ENCODE data around the gene CAT.

Gene CAT

DNA sequence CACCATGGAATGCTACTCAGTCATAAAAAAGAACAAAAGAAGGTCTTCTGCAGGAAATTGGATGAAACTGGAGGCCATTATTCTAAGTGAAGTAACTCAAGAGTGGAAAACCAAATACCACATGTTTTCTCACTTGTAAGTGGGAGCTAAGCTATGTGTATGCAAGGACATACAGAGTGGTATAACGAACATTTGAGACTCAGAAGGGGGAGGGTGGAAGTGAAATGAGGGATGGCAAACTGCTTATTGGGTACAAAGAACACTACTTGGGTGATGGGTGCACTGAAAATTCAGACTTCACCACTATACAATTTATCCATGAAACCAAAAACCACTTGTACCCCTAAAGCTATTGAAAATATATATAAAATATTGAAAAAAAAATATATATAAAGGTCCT lies 13.4 kb upstream of the CAT start:
- no peak for DNase-seq (ENCODE audit: low read depth in 2 of 2)

GRCh38 chr11:34425867-34426266 lies 12.9 kb upstream of the CAT start:
- no peak for DNase-seq (ENCODE audit: low read depth in 2 of 2)

DNA sequence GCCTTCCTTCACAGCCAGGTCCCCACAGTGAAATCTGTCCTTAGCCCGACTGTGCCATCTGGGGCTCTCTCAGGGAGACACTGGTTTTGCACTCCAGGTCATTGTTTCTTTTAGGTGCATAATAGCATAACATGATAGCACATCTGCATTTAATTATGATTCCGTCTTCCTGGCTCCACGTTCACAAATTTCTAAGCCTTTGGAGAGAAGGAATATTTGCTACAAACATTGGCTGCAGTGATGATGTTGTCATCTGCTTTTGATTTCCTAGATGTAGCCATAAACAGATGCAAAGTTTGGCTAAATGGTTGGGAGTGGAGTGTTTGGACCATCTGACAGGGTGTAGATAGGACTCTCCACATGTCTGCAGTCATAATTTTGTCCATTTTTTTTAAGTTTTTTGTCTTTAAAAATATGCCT lies 12.0 kb upstream of the CAT start:
- DNase-seq (ENCODE audit: low read depth in 2 of 2) = no peak

DNA sequence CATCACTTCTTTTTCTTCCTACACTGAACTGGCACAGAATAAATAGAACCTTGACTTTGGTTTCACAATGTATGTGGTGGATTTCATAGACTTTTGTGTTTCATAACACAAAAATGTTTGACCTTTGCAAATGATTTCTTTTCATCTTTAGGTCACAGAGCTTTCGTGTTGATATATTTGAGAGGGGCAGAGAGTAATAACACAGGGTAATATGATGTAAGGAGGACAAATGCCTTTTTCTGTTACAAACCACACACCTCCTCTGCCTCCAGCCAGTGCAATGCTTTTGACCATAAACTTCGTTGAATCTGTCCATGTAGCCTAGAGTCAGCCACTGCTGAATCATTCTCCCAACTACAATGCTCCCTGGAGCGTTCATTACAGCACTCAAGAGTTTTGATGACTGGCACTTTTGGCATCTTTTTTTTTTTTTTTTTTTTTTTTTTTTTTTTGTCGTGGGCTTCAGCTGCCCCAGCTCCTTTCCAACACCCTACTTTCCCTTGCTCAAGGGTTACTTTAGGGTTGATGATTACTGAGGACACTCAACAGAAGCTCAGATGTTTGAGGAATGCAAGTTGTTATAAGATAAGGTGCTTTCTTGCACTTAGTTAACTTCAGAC lies 11.4 kb upstream of the CAT start:
- no peak for DNase-seq (ENCODE audit: low read depth in 2 of 2)

DNA sequence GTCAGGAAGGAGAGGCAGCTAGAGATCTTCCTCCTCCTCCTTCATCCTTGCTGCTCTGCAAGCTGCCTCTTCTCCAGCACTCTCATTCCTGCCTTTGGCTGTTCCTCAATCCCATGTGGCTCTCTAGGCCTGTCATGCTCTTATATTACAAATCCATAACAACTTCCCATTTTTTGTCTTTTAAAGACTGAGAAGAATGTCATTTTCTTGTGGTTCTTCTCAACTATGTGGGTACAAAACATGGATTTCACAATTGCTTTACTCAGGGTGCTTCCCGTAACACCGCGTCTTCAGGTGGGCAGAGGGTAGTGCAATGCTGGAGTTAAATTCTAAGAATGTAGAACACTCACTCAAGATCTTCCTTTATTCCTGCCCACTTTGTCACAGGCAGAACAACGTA lies 6.8 kb upstream of the CAT start:
- no peak for DNase-seq (ENCODE audit: low read depth in 2 of 2)

GRCh38 chr11:34432822-34433221 lies 5.9 kb upstream of the CAT start:
- DNase-seq (ENCODE audit: low read depth in 2 of 2) = no peak

DNA sequence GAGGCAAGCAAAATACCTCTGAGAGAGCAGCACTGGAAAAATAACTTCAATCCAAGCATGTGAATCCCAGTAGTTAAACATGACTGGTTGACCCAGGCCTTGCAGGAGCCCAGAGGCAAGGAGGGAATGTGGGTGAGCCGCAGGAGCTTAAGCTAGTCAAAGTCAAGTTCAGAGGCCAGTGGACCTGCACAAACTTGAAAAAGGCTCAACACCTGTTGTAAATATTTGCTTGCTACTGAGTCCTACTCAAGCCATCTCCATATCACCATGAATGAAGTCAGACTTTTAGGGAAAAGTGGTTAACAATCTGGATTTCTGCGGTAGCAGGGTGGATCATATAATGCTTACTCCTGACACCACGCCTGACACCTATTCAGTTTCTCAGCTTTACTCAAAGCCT lies 4.8 kb upstream of the CAT start:
- no peak for DNase-seq (ENCODE audit: low read depth in 2 of 2)

GRCh38 chr11:34437224-34438125 lies 1.3 kb upstream of the CAT start:
- no peak for DNase-seq (ENCODE audit: low read depth in 2 of 2)

GRCh38 chr11:34439610-34440198 lies 970 bp downstream of the CAT start:
- DNase-seq (ENCODE audit: low read depth in 2 of 2) = no peak

- DNase-seq (ENCODE audit: low read depth in 2 of 2) = no peak
These were observed 3.1 kb downstream of the CAT start for GRCh38 chr11:34441814-34442213.

DNA sequence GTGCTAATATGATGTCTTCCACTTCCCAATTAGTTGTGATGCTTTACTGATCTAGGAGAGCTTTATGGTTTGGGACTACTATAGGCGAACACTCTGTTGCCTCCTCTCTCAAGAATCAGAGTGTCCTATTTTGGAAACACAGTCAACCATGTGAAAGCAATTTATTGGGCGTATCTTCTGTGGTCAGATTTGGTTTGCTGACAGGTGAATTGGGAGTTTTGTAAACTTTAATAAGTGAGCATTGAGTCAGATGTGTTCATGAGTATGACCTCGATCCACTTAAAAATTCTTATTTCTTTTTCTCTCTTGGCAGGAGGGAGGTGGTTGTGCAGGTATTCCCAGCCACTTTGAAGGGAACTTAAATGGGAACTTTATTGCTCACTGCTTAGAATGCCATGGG lies 4.4 kb downstream of the CAT start:
- DNase-seq (ENCODE audit: low read depth in 2 of 2) = no peak

GRCh38 chr11:34444428-34444827 lies 5.7 kb downstream of the CAT start:
- no peak for DNase-seq (ENCODE audit: low read depth in 2 of 2)

DNA sequence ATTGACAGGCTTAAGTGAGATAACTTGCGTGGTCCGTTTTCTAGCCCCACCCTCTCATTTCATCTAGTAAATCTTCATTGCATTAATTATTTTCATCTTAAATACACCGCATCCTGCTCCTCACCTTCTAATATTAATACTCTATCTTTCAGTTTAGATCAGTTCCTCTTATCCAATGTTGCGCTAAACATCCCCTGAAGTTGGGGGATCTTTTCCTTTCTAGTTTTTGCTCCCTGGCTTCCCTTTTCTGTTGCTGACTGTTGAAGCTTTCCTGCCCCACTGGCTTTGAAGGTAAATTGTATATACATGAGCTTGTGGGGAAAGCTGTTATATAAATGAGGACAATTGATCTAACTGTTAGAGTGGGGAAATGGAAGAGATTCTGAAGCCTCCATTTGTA lies 7.2 kb downstream of the CAT start:
- no peak for DNase-seq (ENCODE audit: low read depth in 2 of 2)

DNA sequence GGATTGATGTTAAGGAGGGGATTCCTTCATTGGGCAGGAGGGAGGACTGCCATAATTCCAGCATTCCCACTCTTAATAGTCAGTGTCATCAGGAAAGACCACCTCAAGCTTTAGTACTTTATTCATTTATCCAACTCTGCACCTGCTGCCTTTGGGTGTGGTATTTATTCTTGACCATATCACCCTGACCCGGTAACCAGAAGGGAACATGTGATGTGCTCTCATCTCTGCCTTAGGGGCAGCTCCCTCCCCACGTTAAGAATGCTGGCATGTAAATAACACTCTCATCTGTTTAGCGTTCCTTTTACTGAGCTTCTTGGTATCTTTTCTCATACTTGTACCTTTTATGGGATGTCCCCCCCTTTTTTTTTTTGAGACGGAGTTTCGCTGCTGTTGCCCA lies 7.7 kb downstream of the CAT start:
- no peak for DNase-seq (ENCODE audit: low read depth in 2 of 2)

DNA sequence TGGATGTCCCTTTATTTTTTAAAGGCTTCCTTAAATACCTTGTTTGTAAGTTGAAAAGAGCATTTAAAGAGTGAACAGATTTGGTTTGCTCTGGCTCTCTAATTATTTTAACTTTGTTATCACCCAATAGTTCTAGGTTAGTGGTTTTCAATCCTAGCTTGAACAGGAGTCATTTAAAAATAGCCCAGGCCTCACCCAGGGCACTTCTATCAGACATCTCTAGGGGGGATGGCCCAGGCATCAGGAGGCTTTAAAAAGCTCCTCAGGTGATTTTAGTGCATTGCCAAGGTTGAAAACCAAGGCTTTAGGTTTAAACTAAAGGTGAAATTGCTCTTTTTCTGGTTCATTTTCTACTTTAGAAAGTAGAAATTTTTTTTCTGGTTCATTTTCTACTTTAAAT lies 8.3 kb downstream of the CAT start:
- DNase-seq (ENCODE audit: low read depth in 2 of 2) = no peak

DNA sequence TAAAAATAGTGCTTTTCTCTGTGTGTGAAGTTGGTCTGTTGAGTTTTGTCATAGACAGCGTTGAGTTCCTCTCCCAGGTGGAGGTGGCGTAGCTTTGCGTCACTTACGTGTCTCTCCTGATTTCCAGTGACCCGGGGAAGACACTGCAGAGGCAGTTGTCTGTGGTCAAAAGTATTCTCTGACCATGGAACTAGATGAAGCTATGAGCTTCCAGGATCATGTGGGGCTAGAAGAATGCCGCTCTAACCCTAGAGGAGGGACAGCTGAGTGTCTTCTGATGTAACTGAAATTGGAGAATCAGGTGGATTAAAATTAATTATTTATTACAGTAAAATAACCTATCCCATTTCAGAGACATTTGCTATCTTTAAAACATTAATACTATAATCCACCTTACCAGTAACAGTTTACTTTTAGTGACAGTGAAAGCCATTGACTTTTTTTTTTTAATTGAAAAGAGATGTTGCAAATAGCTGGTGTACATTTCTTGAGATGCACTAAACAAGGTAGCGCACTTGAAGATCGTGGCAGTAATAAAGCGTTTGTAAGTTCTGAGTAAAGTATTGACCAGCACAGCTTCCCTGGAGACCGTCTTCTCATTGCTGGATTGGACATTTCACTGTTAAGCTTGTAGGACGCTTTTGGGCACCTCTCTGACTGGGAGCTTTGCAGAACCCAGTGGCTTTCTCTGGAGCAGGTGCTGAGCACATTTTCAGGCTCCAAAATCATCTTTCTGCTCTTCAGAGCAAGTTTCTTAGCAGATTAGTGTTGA lies 9.7 kb downstream of the CAT start:
- DNase-seq (ENCODE audit: low read depth in 2 of 2) = no peak

DNA sequence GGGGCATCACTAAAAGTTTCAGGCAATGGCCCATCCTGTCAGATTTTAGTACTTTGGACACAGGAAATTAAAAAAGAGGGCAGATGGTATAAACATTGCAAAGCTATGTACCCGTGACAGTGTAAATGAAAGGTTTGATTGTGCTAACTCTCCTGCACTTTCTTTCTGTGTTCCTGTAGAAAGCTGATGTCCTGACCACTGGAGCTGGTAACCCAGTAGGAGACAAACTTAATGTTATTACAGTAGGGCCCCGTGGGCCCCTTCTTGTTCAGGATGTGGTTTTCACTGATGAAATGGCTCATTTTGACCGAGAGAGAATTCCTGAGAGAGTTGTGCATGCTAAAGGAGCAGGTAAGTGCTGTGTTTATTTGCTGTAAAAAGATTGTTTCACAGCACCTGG lies 10.3 kb downstream of the CAT start:
- no peak for DNase-seq (ENCODE audit: low read depth in 2 of 2)

GRCh38 chr11:34451053-34451452 lies 12.3 kb downstream of the CAT start:
- no peak for DNase-seq (ENCODE audit: low read depth in 2 of 2)

DNA sequence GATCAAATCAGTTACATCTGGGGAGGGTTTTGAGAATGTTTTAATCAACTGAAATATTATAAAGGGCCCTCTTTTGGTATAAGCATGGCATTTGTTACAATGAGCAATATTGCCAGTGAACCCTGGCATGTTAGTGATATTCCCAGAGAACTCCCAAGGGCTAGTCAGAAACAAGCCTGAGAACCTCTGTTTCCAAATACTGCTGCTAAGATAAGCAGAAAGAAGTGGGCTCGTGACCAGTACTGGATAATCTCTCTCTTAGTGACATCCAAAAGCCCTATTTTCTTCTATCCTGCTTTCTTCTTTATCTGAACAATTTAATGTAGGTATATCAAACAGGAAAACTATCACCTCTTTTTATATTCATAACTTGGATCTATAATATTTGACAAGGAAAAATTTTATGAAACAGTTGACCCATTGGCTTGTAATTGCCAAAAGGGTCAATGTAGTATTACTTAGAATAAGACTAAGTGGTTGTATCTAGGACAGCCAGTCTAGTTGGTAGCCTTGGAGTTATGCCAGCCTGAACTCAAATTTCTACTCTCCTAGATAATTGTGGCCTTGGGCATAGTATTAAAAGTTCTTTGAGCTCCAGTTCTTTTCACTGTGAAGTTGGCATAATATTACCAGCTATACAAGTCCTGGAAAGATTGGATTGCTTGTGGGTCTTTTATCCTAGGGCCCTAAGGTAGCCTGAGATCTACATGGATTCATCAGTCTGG lies 15.7 kb downstream of the CAT start:
- no peak for DNase-seq (ENCODE audit: low read depth in 2 of 2)

DNA sequence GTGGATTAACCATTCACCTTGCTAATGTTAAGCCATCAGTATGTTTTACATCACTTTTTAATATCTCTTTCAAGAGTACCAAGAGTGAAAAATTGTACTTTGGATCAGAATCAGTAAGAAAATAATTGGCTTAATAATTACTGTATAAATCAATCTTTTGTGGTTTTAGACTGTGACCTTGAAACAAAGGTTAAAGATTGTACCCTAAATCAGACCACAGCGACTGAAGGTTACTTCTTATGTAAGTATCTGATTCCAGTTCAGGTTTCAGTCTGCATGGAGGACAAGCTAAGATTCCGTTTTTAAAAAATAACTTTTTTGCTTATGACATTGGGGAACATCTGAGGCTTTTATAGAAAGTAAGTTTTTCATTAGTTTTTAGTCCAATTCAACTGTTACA lies 18.9 kb downstream of the CAT start:
- no peak for DNase-seq (ENCODE audit: low read depth in 2 of 2)

GRCh38 chr11:34458525-34458924 lies 19.8 kb downstream of the CAT start:
- DNase-seq (ENCODE audit: low read depth in 2 of 2) = no peak

Data from stimulated activated CD4-positive, alpha-beta T cell treated with anti-CD3 and anti-CD28 coated beads, Interleukin-15, amount 100 ng/mL, for 48 hours (primary cell).